Mammary epithelial cell (primary cell): ENCODE measurements around the gene CRTC2.

Experiments
- CTCF ChIP-seq, 2 donors: IDR thresholded peaks in 1 of 2; conservative IDR thresholded peaks in 1 of 2; 2 replicates each; pipeline ENCODE4 v1.5.1; 2011 to 2012; ENCODE audit warnings: inconsistent platforms in 2 of 2, low read length in 2 of 2, mild to moderate bottlenecking in 2 of 2, control low read depth in 1 of 2, low read depth in 1 of 2; ENCODE audit not compliant: insufficient read depth in 1 of 2; ENCODE audit errors: extremely low read depth in 1 of 2
- EZH2 ChIP-seq: IDR thresholded peaks from 2 replicates; pipeline ENCODE4 v1.6.1; 2012; ENCODE audit warnings: low read length, inconsistent platforms, borderline replicate concordance

- no peak for TF ChIP-seq CTCF (conservative IDR thresholded peaks at IDR 0.05 in 1 of 2, IDR thresholded peaks at IDR 0.05 in 1 of 2; ENCODE audit: extremely low read depth in 1 of 2, insufficient read depth in 1 of 2, low read depth in 1 of 2, low read length in 2 of 2)
- TF ChIP-seq EZH2 = no peak
Observed at GRCh38 chr1:153963030-153963849, 4.8 kb upstream of the CRTC2 start, which contains the start of gene SLC39A1.
